Stimulated activated naive CD8-positive, alpha-beta T cell treated with anti-CD3 and anti-CD28 coated beads, Interleukin-15, amount 100 ng/mL, for 72 hours (primary cell): ENCODE measurements around the gene FCMR.
A peak's percentile ranks its signal among the peaks of the same experiment; 100 is the strongest.

Source experiments
- ATAC-seq: fragments of 150-1000 bp; cut with Tn5 transposase; 2 replicates; pipeline ENCODE4 v1.10.0; 2021; ENCODE audit warnings: mild to moderate bottlenecking, moderate library complexity
- DNase-seq, 2 donors: peaks; one replicate each; pipeline ENCODE4 v3.0.0; 2021 to 2022
- H3K27ac Mint-ChIP-seq, 2 donors: one replicate each; pipeline ENCODE4 v1.8.0; 2022; ENCODE audit warnings: mild to moderate bottlenecking in 2 of 2, mixed read lengths in 2 of 2, moderate library complexity in 2 of 2
- H3K27me3 Mint-ChIP-seq: one replicate; pipeline ENCODE4 v1.8.0; 2022; ENCODE audit warnings: mixed read lengths
- H3K4me1 Mint-ChIP-seq: one replicate; pipeline ENCODE4 v1.8.0; 2022; ENCODE audit warnings: mild to moderate bottlenecking, mixed read lengths
- H3K4me3 Mint-ChIP-seq, 2 donors: one replicate each; pipeline ENCODE4 v1.8.0; 2022; ENCODE audit warnings: mild to moderate bottlenecking in 2 of 2, mixed read lengths in 2 of 2, moderate library complexity in 1 of 2
- H3K9me3 Mint-ChIP-seq, 2 donors: one replicate each; pipeline ENCODE4 v1.8.0; 2022; ENCODE audit warnings: mixed read lengths in 2 of 2

FCMR gene, protein sequence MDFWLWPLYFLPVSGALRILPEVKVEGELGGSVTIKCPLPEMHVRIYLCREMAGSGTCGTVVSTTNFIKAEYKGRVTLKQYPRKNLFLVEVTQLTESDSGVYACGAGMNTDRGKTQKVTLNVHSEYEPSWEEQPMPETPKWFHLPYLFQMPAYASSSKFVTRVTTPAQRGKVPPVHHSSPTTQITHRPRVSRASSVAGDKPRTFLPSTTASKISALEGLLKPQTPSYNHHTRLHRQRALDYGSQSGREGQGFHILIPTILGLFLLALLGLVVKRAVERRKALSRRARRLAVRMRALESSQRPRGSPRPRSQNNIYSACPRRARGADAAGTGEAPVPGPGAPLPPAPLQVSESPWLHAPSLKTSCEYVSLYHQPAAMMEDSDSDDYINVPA

GRCh38 chr1:206921772-206922265, at the start of gene FCMR:
FCMR (minus strand) TSS chr1:206921941; CDS start chr1:206921854, 87 bp downstream.
- Mint-ChIP-seq H3K4me3 (no peak within 1 kb of the TSS), H3K27ac (peak within 1 kb of the TSS; percentile 90 to 95), H3K4me1 (peaks cover 35% of the 10 kb centered on the region), H3K27me3 (no peaks in the 10 kb centered on the region), H3K9me3 (no peaks in the 10 kb centered on the region)
- ATAC-seq (no peak), DNase-seq (peak in 1 of 2 donors; percentile 49)

GRCh38 chr1:206971029-206971655, 49.4 kb upstream of the FCMR start:
- Mint-ChIP-seq H3K27me3 (peaks cover 39% of the 10 kb centered on the region), H3K4me3 (no peak overlapping the region), H3K27ac (no peak overlapping the region), H3K4me1 (peaks cover 18% of the 10 kb centered on the region), H3K9me3 (no peaks in the 10 kb centered on the region)
- ATAC-seq (no peak), DNase-seq (no peak)

- Mint-ChIP-seq H3K27ac (peak within 1 kb of the TSS in 1 of 2 donors; percentile 72), H3K27me3 (peaks cover 39% of the 10 kb centered on the region), H3K4me1 (peaks cover 18% of the 10 kb centered on the region), H3K9me3 (no peaks in the 10 kb centered on the region), H3K4me3 (no peak within 1 kb of the TSS)
- no peak for ATAC-seq
- DNase-seq = no peak
Measured at GRCh38 chr1:206970446-206970845, 48.7 kb upstream of the FCMR start, which contains the start of gene FCAMR. FCAMR (minus strand) TSS chr1:206970460; CDS start chr1:206970125, 335 bp downstream.

DNA sequence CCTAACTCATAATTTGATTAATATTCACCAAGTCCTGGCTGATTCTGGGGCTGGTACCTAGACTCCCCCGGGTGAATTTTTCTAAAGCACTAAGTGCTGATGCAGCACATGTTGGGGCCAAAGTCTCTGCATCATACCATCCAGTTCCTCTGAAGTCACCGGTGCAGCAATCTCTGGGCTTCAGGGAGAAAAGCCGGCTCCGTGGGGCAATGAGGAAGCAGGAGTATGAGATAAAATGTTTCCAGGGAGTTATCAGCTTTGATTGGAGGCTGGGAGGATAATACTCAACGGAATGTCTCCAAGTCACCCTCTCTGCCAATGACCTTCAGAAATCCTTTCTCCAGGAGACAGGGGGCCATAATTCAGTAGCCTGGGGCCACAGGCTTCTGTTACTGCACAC, 47.3 kb upstream of the FCMR start:
- H3K4me1 Mint-ChIP-seq = peaks cover 24% of the 10 kb centered on the region
- no peak overlapping the region for H3K27ac Mint-ChIP-seq
- no peak for DNase-seq
- no peaks in the 10 kb centered on the region for H3K9me3 Mint-ChIP-seq
- H3K27me3 Mint-ChIP-seq = peaks cover 39% of the 10 kb centered on the region
- ATAC-seq = no peak
- H3K4me3 Mint-ChIP-seq = no peak overlapping the region

DNA sequence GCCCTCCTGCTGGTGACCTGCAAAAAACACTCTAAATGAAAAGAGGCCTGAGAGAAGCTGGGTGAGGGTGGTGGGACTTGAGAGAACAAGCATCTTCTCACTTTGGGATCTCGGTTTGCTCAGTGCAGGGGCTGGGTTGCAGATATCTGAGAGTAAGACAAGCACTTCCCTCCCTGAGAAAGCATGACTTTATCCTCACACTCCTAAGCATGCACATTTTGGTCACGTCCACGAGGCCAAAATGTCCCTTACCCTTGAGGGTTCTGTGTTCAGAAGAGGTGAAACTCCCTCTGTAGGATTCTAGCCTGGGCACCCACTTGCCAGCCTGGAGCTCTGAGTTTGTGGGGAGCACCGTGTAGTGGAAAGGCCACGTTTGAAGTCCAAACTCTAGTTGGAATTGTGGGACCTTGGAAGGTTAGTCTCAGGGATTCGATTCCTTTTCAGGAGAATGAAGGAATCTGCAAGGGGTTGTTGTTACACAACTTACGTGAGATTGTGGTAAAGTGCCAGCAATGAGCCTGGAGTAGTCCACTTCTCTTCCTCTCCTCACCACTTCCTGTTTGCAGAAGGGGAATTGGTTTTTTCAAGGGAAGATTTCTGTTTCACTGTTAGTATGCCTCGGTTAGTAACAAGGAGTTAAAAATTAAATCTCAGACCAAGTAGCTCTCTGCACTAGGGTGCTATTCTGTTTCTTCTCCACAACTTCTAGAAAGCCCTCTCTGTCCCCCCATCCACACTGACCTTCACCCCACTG, 45.5 kb upstream of the FCMR start:
- Mint-ChIP-seq H3K27ac (peak overlapping the region in 1 of 2 donors; percentile 75), H3K4me1 (peaks cover 42% of the 10 kb centered on the region), H3K4me3 (peak overlapping the region; percentile 63 to 64), H3K9me3 (no peaks in the 10 kb centered on the region), H3K27me3 (peaks cover 35% of the 10 kb centered on the region)
- no peak for DNase-seq
- peak; percentile 20 for ATAC-seq

- no peak overlapping the region for H3K4me3 Mint-ChIP-seq
- H3K4me1 Mint-ChIP-seq = peaks cover 47% of the 10 kb centered on the region
- H3K27ac Mint-ChIP-seq = peak overlapping the region in 1 of 2 donors; percentile 53
- DNase-seq (no peak), ATAC-seq (no peak)
- peaks cover 27% of the 10 kb centered on the region for H3K27me3 Mint-ChIP-seq
- H3K9me3 Mint-ChIP-seq = no peaks in the 10 kb centered on the region
Measured at GRCh38 chr1:206965781-206966180, 44.0 kb upstream of the FCMR start.

DNA sequence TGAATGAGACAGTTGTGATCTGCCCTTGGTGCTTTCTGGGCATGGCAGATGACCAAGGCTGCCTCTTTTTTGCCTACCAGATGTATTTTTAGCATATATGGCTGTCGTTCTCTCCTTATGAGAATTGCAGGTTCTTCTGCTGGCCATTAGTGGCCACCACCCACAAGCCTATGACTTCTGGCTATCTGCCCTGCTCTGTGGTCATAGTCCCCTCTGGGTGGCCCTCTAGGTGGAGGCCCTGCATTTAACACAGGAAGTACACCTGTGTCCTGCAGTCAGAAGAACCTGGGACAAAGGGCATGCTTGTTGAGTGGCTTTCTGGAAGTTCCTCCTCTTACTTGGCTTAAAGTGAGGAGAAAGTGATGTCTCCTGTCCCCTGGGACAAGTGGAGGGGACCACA, 42.0 kb upstream of the FCMR start:
- Mint-ChIP-seq H3K4me1 (peaks cover 47% of the 10 kb centered on the region), H3K27ac (peak overlapping the region in 1 of 2 donors; percentile 10), H3K27me3 (peaks cover 7% of the 10 kb centered on the region), H3K9me3 (no peaks in the 10 kb centered on the region), H3K4me3 (no peak overlapping the region)
- DNase-seq (no peak), ATAC-seq (no peak)

DNA sequence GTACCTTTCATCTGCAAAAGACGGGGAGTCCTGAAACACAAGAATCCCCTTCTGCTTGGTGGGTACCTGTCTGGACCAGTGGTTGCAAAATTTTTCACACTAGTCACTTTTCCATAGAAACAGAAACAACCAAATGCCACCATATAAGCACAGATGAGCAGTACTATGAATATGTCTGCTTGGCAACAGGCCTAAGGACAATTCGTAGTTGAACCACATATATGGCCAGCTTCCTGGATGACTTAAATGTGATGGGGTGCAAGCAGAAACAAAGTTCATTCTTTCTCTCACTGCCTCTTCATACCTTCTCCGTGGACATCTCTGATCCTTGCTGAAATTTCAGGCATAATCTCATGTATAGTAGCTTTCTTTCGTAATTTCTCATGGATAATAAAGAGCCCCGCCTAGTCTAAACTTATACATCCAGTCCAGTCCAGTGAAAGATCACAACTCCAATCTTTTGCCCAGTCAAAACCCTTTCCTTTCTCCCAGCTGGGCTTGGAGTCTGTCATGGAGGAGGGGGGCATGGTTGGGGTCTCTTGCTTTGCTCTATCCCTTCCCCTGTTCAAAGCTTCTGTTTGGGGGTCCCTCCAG, 41.5 kb upstream of the FCMR start:
- no peak overlapping the region for H3K4me3 Mint-ChIP-seq
- DNase-seq (no peak), ATAC-seq (peak; percentile 53)
- H3K9me3 Mint-ChIP-seq = no peaks in the 10 kb centered on the region
- H3K4me1 Mint-ChIP-seq = peaks cover 44% of the 10 kb centered on the region
- peaks cover 1% of the 10 kb centered on the region for H3K27me3 Mint-ChIP-seq
- no peak overlapping the region for H3K27ac Mint-ChIP-seq

DNA sequence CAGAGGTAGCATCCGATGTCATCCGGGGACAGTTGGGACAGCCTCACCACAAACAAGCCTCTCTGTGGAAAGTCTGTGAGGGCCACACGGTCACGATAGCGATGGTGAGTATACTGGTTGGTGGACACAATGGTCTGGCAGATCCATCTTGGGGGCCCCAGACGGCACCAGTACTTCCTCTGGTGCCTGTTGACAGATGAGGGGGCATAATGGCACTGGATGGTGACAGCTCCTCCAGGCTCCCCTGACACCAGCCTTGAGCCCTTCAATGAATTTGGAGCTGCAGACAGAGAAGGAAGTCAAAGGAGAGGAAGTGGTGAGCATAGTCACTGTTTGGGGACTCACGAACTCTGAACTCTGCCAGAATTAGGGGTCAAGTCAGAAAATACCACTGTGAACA, 40.5 kb upstream of the FCMR start:
- DNase-seq = no peak
- ATAC-seq = peak; percentile 41
- peak overlapping the region in 1 of 2 donors; percentile 29 for H3K27ac Mint-ChIP-seq
- no peak overlapping the region for H3K4me3 Mint-ChIP-seq
- H3K27me3 Mint-ChIP-seq = no peaks in the 10 kb centered on the region
- no peaks in the 10 kb centered on the region for H3K9me3 Mint-ChIP-seq
- H3K4me1 Mint-ChIP-seq = peaks cover 34% of the 10 kb centered on the region

DNA sequence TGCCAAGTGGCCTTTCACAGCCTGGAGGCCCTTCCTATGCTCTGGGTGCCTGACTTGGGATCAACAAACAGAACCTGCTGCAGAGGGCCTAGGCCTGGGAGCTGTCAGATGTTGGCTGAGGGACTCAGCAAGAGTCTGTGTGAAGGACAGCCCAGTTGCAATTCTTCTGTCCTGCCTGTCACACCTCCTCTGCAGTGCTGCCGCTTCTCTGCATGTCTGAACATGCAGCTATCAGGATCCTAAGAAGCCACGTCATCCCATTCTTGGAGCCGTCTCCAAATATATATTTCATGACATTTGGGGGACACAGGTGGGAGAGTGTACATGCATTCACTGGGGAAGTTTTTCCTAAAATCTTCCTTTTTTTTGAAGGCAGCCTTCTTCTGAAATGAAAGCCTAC, 39.9 kb upstream of the FCMR start:
- Mint-ChIP-seq H3K4me3 (no peak overlapping the region), H3K4me1 (peaks cover 28% of the 10 kb centered on the region), H3K27ac (no peak overlapping the region), H3K9me3 (no peaks in the 10 kb centered on the region), H3K27me3 (no peaks in the 10 kb centered on the region)
- ATAC-seq = no peak
- DNase-seq = no peak

DNA sequence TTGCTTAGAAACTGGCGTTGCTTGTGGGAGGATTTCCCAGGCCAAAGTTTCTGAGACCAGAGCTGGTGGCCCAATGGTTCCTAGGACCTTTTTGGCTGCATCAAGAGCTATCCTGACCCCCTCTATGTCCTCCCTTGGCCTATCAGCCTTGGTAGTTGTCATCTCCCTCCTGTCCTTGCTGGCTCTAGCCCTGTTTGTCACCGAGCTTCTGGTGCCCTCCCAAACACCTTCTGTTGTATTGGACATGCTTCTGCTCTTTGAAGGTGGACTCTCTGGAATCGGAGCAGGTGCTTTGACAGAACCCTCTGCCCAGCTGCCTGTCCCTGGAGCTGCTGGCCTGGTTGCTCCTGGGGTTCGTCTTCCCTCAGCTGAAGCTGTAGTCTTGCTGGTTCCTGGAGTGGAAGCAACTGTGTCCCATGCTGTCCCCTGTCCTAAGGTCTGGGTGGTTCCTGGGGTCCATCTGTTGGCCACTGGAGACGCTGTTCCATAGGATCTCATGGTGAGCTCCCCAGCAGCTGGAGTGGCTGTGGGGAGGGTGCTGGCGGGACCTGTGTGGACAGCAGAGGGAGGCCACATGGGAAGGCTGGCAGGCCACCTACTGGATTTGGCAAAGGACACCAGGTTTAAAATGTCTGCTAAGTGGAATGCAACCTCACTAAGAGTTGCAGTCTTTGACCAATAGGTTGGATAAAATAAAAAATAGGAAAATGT, 39.1 kb upstream of the FCMR start:
- ATAC-seq (no peak), DNase-seq (no peak)
- Mint-ChIP-seq H3K27me3 (no peaks in the 10 kb centered on the region), H3K27ac (no peak overlapping the region), H3K9me3 (no peaks in the 10 kb centered on the region), H3K4me3 (no peak overlapping the region), H3K4me1 (peaks cover 29% of the 10 kb centered on the region)

DNA sequence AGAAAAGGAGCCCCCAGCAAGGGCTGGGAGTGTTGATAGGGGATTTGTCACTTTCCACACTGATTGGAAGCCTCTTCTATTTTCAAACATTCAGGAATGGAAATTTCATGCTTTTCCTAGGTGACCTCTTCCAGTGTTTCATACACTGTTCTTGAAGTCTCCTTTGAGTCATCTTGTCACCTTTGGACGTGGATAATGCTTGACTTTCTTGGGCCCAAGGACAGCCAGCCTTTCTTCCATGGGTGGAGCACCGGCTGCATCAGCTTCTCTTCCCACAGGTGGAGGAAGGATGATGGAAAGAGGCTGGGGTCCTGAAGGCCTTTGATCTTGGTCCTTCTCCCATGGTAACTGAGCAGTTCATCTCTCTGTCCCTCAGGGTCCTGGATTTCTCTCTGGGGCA, 36.4 kb upstream of the FCMR start:
- Mint-ChIP-seq H3K4me3 (no peak overlapping the region), H3K9me3 (no peaks in the 10 kb centered on the region), H3K27me3 (no peaks in the 10 kb centered on the region), H3K27ac (no peak overlapping the region), H3K4me1 (peaks cover 37% of the 10 kb centered on the region)
- DNase-seq = no peak
- no peak for ATAC-seq

GRCh38 chr1:206957639-206958038, 35.9 kb upstream of the FCMR start:
- DNase-seq (no peak), ATAC-seq (no peak)

GRCh38 chr1:206955476-206956451, 34.0 kb upstream of the FCMR start:
- H3K27ac Mint-ChIP-seq = no peak overlapping the region
- ATAC-seq = peak; percentile 72

More at GRCh38 chr1:206957639-206958038, 35.9 kb upstream of the FCMR start:
- Mint-ChIP-seq H3K27me3 (no peaks in the 10 kb centered on the region), H3K4me3 (no peak overlapping the region), H3K27ac (no peak overlapping the region), H3K9me3 (no peaks in the 10 kb centered on the region), H3K4me1 (peaks cover 32% of the 10 kb centered on the region)

More at GRCh38 chr1:206955476-206956451, 34.0 kb upstream of the FCMR start:
- no peaks in the 10 kb centered on the region for H3K27me3 Mint-ChIP-seq
- peaks cover 24% of the 10 kb centered on the region for H3K4me1 Mint-ChIP-seq
- no peak for DNase-seq
- no peaks in the 10 kb centered on the region for H3K9me3 Mint-ChIP-seq
- no peak overlapping the region for H3K4me3 Mint-ChIP-seq
